HG03025 (cell line): ENCODE measurements around the gene ZPLD1.

Source experiments
- ATAC-seq: cut with Tn5 transposase; IDR thresholded peaks from one replicate; pipeline ENCODE4 v1.9.1; 2021; ENCODE audit warnings: mild to moderate bottlenecking, moderate library complexity; ENCODE audit not compliant: unreplicated experiment, low FRiP score

The ZPLD1 gene

GRCh38 chr3:102464261-102464660, 29.4 kb downstream of the ZPLD1 start:
- no peak for ATAC-seq

DNA sequence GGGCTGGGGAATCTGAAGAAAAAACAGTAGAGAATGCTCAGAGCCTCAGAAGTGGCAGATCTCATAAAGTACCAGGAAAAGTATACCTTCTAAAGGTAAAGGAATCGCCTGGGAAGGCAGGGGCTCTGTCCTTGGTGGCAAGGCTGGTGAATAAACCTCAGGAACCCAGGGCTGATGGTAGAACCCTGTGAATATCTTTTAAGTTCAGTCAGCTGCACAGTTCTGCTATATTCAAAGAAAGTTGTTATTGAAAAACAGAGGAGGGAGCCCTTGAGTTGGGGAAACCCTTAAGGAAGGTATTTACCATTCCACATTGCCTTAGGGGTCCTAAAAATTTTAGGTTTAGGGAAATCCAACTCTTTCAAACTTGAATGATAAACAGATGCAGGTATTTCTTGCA, 31.2 kb downstream of the ZPLD1 start:
- ATAC-seq, result no peak

- ATAC-seq, result no peak
Measured at GRCh38 chr3:102470066-102470465, 35.3 kb downstream of the ZPLD1 start.

DNA sequence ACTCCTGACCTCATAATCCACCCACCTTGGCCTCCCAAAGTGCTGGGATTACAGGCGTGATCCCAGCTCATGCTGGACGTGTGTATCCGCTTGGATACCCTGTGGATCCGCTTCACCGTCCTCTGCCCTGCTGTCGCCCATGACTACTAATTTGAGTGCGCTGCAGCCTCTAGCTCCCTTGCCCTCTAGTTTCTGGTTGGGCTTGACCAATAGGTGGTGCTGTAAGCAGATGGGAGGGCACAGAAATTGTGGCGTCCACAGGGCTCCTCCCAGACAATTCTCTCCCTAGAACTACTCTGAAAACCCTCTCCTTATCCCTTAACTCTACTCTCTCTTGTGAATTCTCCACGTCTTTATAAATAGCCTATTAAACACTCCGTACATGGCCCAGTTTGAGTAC, 36.2 kb downstream of the ZPLD1 start:
- ATAC-seq, result no peak

GRCh38 chr3:102471491-102471890, 36.7 kb downstream of the ZPLD1 start:
- no peak for ATAC-seq

GRCh38 chr3:102473648-102474047, 38.8 kb downstream of the ZPLD1 start:
- no peak for ATAC-seq

- no peak for ATAC-seq
Measured at GRCh38 chr3:102474207-102474606, 39.4 kb downstream of the ZPLD1 start.

DNA sequence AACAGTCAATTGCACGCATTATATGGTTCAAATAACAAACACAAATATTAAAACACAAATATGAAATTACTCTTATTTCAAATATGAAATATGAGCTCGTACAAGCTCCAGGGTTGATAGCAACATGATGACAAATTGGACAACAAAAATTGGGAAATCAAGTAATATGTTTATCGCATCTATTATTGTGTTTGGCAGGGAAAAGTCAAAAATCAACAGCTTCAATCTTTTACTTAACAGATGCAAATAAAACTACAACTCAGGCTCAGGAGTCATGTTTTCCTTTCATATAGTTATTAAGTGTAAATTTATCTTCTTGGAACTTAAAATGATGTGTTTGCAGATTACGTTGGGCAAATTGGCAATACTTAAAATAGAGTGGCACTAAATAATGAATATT, 41.4 kb downstream of the ZPLD1 start:
- ATAC-seq, result no peak

- ATAC-seq, result no peak
Measured at GRCh38 chr3:102478160-102478559, 43.3 kb downstream of the ZPLD1 start.

GRCh38 chr3:102480139-102480538, 45.3 kb downstream of the ZPLD1 start:
- ATAC-seq, result no peak

- ATAC-seq, result no peak
Measured at GRCh38 chr3:102481050-102481449, 46.2 kb downstream of the ZPLD1 start.

GRCh38 chr3:102483556-102483955, 48.7 kb downstream of the ZPLD1 start:
- no peak for ATAC-seq

GRCh38 chr3:102484363-102484762, 49.5 kb downstream of the ZPLD1 start:
- ATAC-seq, result no peak

DNA sequence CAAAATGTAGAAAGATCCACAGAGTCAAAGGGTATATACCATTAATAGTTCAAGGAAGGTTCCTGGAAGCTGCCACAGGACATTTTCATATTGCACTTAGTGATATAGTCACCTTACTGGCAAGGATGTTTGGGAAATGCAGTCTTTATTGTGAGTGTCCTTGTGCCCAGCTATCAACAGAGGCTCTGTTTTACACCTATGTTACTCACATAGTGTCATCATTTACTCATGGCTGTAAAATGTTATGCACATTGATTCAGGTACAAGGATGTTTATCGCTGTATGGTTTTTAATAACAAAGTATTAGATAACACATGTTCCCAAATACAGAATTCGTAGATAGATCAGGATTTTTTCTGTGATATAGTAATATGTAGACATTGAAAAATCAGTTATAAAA, 50.9 kb downstream of the ZPLD1 start:
- ATAC-seq, result no peak

DNA sequence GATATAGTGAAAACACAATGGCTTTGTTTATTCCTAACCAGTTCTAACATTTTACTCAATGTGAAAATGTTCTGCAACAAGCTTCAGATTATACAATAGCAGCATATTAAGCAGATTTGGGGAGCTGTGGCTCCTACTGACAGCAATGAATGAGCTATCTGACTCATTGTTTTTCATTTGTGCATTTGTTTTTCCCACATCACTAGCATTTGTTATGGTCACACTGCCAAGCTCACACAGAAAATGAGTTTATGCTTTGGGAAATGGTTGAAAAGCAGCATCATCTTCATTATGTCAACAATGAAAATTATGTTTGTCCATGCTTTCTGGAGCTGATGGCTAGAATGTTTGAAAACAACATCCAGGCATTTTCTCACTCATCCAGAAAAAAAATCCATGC, 53.5 kb downstream of the ZPLD1 start:
- no peak for ATAC-seq

- no peak for ATAC-seq
Measured at GRCh38 chr3:102492300-102492699, 57.5 kb downstream of the ZPLD1 start.

GRCh38 chr3:102497571-102497970, 62.8 kb downstream of the ZPLD1 start:
- ATAC-seq, result no peak

DNA sequence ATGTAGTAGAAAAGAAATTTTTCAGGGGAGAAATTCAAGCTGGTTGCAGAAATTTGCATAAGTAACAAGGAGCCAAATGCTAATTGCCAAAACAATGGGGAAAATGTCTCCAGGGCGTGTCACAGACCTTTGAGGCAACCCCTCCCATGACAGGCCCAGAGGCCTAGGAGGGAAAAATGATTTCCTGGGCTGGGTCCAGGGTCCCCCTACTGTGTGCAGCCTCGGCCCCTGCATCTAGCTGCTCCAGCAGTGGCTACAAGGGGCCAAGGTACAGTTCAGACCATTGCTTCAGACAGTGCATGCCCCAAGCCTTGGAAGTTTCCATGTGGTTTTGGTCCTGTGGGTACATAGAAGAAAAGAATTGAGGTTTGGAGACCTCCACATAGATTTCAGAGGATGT, 70.7 kb downstream of the ZPLD1 start:
- ATAC-seq, result no peak

DNA sequence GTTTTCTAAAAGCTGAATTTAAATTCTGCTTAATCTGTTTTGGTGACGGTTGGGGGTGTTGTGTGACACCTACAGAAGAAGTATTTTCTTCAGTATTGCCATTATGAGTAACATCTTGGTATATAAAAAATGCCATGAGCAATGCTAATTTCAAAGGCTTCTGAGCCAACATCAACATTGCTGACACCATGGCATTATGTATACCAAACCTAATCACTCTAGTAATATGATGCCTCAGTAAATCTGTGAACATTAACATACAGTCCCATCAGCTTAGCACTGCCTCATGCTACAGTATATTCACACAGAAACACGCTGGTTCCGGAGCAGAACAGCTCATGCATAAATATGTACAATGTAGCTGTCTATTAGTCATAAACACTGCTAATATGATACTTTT, 75.8 kb downstream of the ZPLD1 start:
- ATAC-seq, result no peak

DNA sequence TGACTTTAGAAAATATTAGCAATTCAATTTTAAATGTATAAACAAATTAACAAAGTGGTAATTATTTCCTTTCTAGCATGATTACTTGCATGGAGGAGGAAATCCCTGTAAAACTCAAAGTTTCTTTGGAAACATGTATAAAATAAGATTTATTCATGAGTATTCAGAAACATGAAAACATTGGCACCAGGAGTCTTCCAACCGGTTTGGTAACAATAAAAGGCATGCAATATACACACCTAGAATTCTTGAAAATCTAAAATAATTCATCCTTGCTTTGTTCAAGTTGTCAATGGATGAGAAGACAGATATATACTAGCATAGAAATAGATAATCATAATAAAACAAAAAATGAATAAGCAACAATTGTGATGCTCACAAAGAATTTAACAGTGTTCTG, 76.4 kb downstream of the ZPLD1 start:
- ATAC-seq, result no peak

DNA sequence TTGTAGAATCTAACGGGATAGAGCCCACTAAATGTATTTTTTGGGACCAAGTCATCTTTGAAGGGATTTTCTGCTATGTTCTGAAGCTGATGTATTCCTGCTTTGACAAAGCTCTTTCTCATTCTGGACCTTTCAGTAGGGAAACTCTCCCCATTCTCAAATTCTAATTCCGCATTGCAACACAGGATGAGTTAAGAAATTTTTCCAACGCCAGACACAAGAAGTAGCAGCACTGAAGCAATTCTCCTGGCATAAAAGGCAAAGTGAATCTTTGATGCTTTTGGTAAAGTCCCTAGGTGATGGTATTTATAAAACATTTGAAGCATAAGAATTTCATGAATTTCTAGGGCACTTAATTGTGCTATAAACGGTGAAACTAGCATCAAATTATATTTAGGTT, 76.8 kb downstream of the ZPLD1 start:
- ATAC-seq, result no peak

GRCh38 chr3:102512734-102513504, 78.1 kb downstream of the ZPLD1 start:
- no peak for ATAC-seq

DNA sequence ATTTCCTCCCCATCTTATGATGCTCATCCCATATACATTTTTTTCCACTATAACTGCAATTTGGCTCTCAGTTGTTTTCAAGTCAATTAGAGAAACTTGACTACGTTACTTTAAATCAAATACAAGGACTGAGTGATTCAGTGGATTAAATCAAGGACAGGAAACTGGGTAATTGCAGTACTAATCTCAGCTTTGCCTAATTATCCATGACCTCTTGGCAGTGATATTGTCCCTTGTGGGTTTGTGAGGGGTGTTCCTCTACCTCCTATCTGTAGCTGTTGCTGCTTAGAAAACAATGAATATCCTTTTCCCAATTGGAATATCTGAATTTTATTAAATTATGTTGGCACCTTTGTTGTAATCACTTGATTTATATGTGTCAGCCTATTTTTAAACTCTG, 79.4 kb downstream of the ZPLD1 start:
- ATAC-seq, result no peak
